GM18858 (cell line): ENCODE results near the gene RNU4-1.

Source experiments
- ATAC-seq: cut with Tn5 transposase; IDR thresholded peaks from one replicate; pipeline ENCODE4 v1.9.1; 2021; ENCODE audit not compliant: unreplicated experiment

The RNU4-1 gene

DNA sequence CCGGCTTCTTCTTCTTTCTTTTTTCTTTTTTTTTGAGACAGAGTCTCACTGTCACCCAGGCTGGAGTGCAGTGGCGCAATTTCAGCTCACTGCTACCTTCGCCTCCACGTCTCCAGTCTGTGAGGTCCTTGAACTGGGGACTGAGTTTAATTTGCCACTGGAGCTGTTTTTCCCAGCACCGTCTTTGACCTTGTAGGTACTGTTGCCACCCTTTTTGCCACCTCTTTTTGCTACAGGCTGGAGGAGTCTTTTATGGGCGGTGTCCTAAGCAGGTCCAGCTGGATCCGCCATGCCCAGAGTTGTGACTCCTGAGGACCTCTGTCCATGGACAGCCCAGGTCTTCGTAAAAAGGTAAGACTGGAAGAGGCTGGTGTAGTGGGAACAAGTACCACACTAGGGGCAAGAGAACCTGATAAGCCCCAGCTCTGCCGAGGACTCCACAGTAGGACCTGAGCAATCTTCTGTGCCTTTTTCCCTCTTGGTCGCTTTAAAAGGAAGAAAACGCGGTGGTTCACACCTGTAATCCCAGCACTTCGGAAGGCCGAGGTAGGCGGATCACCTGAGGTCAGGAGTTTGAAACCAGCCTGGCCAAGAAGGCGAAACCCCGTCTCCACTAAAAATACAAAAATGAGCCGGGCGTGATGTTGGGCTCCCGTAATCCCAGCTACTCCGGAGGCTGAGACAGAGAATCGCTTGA, 2.3 kb downstream of the RNU4-1 start:
- no peak for ATAC-seq

DNA sequence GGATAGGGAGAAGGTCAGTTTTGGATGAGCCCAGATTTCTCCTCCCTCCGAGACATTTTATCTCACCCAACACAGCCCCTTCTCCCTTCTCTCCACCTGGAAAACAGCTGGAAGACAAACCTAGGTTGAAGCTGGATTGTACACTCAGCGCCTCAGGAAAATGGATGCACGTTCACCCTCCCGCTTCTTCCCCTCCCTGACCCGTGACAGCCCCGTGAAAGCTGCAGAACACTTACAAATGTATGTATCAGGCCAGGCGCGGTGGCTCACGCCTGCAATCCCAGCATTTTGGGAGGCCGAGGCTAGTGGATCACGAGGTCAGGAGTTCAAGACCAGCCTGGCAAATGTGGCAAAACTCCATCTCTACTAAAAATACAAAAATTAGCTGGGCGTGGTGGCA, 5.5 kb downstream of the RNU4-1 start:
- no peak for ATAC-seq

DNA sequence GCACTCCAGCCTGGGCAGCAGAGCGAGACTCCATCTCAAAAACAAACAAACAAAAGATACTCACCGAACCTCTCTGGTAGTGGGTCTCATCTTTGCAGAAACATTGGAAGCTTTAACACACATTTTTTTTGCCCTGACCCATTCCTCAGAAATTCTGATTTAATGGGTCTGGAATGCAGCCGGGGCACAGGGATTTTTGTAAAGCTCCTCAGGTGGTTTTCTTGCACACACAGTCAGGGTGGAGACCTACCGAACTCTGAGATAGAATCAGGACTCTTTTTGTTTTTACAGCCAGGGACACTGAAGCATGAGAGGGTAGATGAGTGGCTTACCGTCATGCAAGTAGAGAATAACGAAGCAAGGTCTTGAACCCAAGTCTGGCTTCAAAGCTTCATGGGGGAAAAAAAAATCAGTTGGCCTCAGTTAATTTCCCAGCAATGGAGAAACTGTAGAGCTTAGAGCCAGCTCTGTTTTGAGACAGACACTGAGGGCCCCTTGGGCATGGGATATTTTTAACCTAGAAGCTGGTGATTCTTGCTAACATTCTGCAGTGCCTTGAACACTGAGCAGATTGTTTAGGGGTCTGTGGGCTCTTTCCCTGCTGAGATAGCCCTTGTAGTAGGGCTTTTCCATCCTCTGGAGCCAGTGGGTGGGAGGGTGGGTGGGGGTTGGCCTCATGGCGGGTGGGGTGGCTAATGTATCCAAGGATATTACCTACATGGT, 6.1 kb downstream of the RNU4-1 start:
- ATAC-seq, result no peak

DNA sequence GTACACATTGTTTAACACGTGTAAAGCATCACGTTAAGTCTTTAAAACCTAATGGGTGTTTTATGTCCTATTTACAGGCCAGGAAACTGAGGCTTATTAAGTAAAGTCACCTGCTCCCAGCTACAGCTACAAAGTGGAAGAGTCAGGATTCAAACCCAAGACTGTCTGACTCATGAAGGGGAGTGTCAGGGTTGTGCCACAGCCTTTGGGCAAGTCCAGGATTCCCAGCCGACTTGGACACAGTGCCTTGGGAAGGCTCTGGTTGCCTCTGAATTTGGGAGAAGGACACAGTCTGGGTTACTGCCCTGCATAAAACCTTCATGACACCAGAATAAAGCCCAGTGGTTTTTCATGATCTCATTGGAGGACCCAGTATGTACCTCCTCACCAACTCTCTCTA, 8.7 kb downstream of the RNU4-1 start:
- no peak for ATAC-seq

DNA sequence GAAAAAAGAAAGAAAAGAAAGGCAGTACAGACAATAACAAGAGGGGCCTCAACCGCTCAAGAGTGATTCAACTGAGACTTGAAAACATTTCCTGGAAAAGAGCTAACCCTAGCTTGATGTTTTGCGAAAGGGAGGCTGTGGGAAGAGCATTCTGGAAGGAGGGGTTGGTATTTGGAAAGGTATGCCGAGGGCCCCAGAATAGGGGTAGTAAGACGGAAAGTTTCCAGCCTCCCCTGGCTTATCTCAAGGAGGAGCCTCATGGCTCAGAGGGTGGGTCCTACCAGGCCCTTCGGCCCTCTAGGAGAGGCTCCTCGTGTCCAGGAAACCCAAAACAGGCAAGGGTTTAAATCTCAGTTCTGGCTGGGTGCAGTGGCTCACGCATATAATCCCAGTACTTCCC, 9.7 kb downstream of the RNU4-1 start:
- ATAC-seq, result no peak

DNA sequence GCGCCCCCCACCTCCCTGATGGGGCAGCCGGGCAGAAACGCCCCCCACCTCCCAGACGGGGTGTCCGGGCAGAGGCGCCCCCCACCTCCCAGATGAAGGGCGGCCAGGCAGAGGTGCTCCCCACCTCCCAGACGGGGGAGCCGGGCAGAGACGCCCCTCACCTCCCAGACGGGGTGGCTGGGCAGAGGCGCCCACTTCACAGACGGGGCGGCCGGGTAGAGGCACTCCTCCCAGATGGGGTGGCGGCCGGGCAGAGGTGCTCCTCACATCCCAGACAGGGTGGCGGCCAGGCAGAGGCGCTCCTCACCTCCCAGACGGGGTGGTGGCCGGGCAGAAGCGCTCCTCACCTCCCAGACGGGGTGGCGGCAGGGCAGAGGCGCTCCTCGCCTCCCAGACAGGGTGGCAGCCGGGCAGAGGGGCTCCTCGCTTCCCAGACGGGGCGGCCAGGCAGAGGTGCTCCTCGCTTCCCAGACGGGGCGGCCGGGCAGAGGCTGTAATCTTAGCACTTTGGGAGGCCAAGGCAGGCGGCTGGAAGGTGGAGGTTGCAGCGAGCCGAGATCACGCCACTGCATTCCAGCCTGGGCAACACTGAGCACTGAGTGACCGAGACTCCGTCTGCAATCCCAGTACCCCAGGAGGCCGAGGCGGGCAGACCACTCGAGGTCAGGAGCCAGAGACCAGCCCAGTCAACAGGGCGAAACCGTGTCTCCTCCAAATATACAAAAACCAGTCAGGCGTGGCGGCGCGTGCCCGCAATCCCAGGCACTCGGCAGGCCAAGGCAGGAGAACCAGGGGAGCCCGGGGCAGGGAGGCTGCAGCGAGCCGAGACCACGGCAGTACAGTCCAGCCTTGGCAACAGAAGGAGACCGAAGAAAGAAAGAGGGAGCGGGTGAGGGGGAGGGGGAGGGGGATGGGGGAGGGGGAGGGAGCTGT, 14.6 kb downstream of the RNU4-1 start:
- ATAC-seq, result no peak

DNA sequence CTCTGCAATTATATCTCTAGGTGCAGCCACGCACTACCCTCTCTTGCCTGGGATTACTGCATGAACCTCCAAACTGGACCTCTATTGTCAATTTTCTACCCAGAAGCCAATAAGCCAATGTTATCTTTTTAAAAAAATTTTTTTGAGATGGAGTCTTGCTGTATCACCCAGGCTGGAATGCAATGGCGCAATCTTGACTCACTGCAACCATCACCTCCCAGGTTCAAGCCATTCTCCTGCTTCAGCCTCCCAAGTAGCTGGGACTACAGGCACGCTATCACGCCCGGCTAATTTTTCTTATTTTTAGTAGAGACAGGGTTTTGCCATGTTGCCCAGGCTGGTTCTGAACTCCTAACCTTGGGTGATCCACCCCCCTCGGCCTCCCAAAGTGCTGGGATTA, 16.3 kb downstream of the RNU4-1 start:
- no peak for ATAC-seq

DNA sequence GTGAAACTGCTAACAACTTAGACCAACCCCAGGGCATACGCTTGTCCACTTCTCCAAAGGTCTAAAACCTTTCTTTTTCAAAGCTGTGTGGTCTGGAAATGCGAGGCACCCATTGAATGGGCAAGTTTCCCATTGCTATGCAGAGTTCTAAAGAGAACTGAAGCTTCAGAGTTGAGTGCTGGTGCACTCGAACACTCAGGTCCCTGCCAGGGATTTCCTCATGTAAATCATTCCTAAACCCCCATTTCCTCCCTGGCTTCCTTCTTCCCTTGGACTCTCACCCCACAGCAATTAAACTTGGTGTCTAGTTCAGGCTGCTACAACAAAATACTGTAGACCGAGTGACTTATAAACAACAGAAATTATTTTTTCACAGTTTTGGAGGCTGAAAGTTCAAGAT, 25.3 kb downstream of the RNU4-1 start:
- no peak for ATAC-seq

DNA sequence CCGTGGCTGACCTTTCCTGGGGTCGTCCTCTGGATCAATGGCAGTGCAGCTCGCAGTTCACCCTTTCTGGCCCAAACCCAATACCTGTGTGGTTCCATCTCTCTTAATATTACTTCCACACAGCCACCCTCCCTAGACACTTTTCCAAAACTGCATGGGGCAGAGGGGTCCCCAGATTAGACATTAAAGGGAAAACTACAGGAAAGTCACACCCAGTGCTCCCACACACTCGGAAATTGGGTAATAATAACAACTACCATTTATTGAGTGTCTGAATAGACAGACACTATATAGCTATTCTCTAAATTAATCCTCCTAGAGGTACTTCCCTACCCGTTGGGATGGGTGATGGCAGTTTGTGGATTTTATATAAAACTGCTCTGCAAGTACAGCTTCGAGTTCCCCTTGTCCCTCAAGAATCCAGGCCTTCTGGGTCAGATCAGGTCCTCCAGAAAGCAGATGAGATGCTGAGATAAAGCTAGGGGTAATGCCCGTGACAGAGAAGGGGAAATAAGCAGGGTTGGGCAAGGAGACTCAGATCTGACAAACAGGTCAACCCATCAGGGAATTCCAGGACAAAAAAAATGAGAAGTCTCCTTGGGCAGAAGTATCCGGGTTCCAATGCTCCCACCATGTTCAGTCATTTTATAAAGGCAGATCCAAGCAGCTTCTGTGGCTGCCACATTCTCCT, 26.7 kb downstream of the RNU4-1 start:
- no peak for ATAC-seq

DNA sequence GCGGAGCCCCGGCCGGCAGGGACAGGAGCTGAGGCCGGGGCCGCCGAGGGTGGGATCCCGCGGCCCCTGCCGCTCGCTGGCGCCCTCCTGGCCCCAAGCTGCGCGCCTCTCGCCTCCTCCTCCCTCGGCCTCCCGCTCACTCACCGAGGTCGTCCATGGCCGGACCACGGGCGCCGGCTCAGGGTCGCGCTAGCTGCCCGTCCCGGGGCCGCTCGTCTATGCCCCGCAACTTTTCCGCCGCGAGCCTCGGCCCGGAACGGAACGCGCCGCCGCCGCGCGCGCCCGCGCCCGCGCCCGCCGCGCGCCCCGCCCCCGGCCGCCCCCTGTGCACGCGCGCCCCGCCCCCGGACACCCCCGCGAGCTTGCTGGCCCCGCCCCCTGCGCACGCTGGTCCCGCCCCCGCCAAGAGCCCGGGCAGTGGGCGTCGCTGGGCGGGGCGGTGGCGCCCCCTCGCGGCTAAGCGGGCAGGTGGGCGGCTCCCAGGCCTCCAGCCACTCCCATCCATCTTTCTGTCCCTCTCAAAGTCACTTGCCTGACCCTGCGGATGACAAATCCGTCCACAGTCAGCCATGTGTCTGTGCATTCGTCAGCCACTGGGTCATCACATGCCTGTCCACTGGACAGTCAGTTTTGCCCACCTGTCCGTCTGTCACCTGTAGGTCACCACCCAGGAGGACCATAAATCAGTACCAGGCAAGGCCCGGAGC, 27.4 kb downstream of the RNU4-1 start, which contains the start of gene PXN:
PXN (minus strand) TSS at position 258 of the 707 bp plus-strand sequence; CDS start at position 157, 101 bp downstream.
- ATAC-seq, result no peak

DNA sequence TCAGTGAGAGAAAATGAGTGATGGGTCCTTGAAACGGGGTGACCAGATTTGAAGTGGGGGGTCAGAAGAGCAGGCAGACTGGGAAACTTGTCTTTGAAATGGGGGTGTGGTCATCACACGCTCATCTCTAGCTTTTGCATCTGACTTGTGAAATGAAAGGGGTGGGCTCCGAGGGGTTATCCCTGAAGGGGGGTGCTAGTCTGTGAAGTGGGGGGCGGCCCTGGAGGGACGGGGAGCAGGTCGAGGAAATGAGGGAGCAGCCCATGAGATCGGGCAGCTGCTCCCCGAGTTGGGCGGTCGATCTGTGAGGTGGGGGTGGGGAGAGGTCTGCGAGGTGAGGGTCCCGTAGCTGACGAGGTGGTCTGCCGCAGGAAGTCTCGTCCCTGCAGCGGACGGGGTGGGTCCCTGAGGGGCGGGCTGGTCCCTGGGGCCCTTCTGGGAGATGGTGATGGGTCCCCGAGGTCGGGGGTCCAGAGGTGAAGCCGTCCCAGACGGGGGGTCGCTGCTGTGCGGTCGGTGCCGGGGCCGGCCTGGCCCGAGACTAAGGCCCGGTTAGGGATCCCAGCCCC, 28.0 kb downstream of the RNU4-1 start:
- ATAC-seq, result no peak

DNA sequence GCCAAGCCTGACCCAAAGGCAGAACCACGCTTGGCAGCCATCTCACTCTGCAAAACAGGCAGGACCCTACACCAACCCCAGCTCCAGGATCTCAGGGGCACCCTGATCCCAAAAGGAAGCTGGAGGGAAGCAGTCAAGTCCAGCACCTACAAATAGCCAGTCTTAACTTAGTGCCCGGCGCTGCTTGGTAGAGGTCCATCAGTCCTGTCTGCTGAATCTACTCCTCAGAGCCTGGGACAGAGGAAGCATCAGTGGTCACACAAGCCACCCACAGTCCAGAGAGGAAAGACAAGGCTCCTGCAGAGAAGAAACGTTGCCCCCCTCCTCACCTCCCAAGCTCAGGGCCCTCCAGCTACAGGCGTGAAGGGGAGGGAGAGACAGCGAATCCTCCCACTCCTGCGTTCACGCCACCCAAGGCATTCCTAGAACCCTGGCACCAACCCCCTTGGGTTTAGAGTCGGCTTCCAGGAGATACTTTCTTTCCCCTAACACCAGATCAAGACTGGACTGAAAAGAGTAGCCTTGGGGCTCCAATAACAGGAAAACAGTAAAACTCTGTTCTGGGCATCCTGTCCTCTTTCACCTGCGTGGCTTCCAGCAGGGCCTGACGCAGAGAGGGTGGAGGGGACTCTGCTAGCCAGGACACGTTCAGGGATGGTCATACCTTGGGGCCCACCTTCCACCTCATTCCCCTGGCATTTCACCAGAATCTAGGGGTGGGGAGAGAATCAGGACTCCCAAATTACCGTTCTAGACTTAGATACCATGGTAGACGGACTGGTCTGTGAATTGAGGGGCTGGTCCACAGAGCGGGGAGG, 28.7 kb downstream of the RNU4-1 start:
- ATAC-seq, result no peak

DNA sequence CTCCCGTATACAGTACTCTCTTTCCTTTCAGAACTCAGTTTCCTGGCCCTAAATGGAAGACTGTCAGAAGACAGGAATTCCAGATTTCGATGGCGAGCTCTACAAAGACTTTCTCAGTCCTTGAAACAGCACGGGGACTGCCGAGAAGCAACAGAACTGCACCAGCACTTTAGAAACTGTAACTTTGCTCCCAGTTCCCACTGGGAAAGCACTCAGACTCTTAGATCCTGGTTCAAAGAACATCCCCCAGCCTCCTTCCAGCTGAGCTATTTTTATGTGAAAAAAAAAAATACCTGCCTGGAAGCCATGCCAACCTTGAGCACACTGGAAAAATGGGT, 29.3 kb downstream of the RNU4-1 start:
- ATAC-seq, result no peak

DNA sequence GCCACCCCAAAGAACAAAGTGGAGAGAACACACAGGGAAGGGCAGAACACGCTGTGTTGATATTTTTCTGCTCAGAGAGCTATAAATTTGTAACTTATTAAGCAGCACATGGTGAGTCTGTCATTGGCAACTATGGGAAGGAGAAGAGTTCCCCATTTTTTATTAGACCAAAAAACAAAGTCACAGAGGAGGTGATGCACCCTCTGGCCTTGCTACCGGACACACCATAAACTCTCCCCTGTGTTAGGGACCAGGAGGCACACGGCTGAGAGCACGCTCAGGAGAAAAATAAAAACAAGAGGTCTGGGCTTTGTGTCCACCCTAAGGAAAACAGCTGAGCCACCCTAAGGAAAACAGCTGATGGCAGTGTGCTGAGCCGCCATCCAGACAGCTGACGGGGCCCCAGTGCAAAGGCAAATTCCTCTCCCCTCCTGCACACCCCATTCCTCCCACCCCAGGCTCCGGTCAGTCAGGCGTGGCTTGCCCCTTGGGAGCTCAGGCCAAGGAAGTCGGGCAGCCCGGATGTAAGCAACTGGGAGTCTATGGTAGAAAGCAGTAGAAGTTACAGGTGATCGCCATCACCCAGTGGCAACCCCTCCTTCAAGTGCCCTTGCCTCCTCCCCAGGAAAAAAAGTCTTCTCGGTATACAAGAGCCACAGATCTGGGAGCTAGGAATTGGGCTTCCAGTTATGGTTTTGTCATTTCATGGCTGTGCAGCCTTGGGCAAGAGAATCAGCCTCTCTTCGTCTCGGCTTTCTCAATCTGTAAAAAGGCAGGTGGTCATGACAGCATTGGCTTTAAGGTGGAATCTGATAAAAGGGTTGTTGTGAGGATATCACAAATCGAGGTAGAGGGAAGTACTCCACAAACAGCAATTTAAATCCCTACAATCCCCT, 29.9 kb downstream of the RNU4-1 start:
- ATAC-seq, result no peak

DNA sequence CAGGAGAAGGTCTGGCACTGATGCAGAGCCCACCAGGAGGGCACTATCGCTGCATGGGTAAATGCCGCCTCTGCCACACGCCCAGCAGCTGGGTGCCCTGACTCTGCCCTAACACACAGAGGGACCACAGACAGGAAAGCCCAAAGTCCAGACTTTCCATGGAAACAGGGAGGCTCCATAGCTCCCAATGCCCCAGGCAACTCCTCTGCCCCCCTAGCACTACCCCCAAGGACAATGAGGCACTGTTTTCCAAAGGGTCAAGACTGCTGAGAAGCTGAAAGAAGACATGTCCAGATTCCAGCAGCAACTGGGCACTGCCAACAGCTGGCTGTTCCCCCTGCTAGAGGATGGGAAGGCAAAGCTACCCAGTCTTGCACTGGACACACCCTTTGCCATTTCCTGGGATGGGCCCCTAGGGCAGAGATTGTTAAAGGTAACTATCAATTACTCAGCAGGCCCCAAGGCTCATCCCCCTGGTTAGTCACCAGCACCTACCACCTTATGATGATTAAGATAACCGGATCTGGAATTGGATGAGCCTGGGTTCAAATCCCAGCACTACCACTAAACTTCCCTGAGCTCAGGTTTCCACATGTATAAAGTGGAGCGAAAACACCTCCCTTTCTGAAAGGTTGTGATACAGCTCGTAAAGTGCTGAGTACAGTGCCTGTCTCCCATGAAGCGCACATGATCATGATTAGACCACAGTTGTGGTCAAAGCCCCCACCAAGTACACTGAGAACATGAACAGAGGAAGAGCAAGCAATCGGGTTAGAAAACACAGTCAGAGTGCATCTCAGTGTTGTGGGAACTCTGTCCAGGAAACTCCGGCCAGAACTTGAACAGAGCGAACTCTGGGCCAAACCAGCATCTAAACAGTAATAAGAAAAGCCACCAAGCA, 30.8 kb downstream of the RNU4-1 start:
- no peak for ATAC-seq

DNA sequence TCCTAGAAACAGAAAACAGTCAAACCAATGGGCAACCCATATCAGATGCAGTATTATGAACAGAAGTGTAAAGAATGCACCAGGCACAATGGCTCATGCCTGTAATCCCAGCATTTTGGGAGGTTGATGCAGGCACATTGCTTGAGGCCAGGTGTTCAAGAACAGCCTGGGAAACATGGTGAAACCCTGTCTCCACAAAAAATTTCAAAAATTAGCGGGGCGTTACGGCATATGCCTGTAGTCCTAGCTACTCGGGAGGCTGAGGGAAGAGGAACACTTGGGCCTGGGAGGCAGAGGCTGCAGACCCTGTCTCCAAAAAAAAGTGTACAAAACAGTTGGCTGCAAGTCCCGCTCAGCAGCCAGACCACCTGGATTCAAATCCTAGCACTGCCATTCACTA, 32.4 kb downstream of the RNU4-1 start:
- no peak for ATAC-seq
